ENCODE results near the gene GSKIP.

GRCh38 chr14:96316087-96316486, 47.2 kb upstream of the GSKIP start:
- TF ChIP-seq CTCF (IDR thresholded peaks at IDR 0.05), result no peak
- TF ChIP-seq POLR2A (IDR thresholded peaks at IDR 0.05), result no peak
- no peak for TF ChIP-seq POLR2AphosphoS5 (IDR thresholded peaks at IDR 0.05)
